GM19438 (cell line): ENCODE measurements around the gene MRPL42.
"Not testable (repeated sequence)": the region's sequence is repeated elsewhere in the genome, so short reads cannot be mapped to it uniquely, and the experiment has no call there.

Source experiments
- ATAC-seq: cut with Tn5 transposase; IDR thresholded peaks from one replicate; pipeline ENCODE4 v1.9.1; 2021; ENCODE audit warnings: low read depth; ENCODE audit not compliant: unreplicated experiment

The MRPL42 gene

DNA sequence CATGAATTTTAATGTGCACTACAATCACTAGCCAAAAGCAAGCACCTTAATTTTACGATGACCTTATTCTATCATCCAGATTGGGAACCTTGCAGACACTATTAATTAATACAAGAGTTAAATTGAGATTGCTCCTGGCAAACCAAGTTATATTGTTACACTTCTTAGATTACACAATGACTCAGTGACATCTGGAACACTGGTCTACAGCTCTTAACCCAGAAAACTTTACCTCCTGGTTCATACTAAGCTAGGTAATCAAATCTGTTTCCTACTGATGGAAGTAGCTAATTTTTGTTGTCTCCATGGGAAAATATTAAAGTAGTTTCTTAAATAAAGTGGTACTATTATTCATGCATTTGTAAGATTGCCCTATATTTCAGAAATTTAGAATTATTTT lies 25.5 kb downstream of the MRPL42 start:
- ATAC-seq, result not testable (repeated sequence)

DNA sequence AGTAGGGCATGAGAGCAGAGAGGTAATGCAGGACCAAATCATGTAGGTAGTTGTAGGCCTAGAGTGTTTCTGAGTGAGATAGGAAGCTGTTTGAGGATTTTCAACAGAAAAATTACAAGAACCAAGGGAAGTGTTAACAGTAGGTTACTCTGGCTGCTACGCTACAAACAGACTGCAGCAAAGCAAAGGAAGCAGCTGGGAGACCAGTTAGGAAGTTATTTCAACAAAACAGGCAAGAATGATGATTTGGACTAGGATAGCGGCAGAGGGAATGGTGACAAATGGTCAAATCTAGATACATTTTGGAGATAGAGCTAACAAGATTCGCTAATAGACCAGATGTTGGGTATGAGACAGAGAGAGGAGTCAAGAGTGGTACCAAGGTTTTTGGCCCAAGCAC lies 26.8 kb downstream of the MRPL42 start:
- ATAC-seq, result no peak

GRCh38 chr12:93497456-93497855 lies 30.1 kb downstream of the MRPL42 start:
- ATAC-seq, result no peak

GRCh38 chr12:93498813-93499212 lies 31.5 kb downstream of the MRPL42 start:
- ATAC-seq, result not testable (repeated sequence)

GRCh38 chr12:93500201-93500600 lies 32.9 kb downstream of the MRPL42 start:
- no peak for ATAC-seq

DNA sequence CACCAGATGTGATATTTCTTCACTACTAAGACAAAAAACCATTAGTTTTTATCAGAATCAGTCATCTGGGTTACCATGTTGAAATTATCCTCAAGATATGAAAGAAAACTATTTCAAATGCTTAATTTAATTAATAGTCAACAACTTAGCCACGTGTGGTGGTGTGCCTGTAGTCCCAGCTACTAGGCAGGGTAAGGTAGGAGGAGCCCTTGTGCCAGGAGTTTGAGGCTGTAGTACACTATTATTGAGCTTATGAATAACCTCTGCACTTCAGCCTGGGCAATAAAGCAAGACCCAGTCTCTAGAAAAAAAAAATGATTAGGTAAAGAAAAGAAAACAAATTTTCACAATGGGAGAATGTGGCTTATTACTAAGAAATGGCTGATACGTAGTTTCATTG lies 33.4 kb downstream of the MRPL42 start:
- no peak for ATAC-seq

GRCh38 chr12:93502802-93503623 lies 35.7 kb downstream of the MRPL42 start:
- no peak for ATAC-seq

DNA sequence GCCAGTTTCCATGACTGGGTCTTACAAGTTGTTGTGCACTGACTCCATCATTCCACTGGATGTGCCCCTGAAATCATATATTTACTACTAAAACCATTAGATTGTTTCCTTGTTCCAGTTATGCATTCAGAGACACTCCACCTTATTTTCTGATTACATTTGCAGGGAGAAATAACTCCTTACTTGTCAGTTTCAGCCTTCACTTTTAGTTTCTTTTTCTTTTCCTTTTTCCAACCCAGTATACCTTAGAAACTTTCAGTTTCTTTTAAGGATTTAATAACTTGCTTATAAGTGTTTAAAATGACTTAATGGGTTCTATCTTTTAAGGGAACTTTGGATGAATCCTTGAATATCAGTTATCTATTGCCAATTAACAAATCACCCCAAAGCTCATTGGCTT lies 39.9 kb downstream of the MRPL42 start:
- ATAC-seq, result no peak

- ATAC-seq, result no peak
Measured at GRCh38 chr12:93509506-93509905, 42.2 kb downstream of the MRPL42 start.

DNA sequence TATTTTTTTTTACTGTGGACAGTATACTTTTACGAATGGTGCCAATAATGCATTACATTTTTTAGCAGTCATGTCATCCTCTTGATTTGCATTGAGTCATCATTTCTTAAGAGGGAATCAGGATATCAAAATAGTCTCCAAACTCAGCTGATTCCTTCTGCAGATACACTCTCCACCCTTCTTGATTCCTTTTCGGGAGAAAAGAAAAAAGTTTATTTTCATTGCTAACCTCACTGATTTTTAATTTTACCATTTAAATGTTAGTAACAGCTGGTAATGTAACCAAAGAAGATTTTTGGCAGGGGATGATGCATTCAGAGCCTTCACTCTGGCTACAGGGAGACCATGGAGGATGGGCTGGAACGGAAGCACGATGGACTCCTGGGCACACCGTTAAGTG lies 47.5 kb downstream of the MRPL42 start:
- ATAC-seq, result no peak

GRCh38 chr12:93518725-93519124 lies 51.4 kb downstream of the MRPL42 start:
- no peak for ATAC-seq

DNA sequence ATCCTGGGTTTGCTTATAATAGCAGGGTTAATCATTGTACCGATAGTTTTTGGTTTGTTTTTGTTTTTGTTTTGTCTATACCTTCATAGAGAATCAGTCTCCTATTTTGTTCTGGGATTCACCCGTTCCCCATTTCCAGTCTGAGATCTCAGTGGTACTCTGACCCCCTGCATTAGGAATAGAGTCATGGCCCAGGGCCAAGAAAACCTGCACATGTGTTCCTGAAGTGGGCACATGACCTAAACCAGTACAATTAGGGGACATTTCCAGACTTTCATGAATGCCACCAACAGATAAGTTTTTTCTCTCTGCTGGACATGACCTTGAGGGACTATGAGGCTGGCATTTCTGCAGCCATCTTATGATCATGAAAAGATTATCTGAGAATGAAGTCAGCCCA lies 52.5 kb downstream of the MRPL42 start:
- ATAC-seq, result no peak

- ATAC-seq, result no peak
Measured at GRCh38 chr12:93520454-93520853, 53.1 kb downstream of the MRPL42 start.

GRCh38 chr12:93521225-93522080 lies 54.1 kb downstream of the MRPL42 start:
- no peak for ATAC-seq

GRCh38 chr12:93524386-93525133 lies 57.2 kb downstream of the MRPL42 start:
- ATAC-seq, result no peak

DNA sequence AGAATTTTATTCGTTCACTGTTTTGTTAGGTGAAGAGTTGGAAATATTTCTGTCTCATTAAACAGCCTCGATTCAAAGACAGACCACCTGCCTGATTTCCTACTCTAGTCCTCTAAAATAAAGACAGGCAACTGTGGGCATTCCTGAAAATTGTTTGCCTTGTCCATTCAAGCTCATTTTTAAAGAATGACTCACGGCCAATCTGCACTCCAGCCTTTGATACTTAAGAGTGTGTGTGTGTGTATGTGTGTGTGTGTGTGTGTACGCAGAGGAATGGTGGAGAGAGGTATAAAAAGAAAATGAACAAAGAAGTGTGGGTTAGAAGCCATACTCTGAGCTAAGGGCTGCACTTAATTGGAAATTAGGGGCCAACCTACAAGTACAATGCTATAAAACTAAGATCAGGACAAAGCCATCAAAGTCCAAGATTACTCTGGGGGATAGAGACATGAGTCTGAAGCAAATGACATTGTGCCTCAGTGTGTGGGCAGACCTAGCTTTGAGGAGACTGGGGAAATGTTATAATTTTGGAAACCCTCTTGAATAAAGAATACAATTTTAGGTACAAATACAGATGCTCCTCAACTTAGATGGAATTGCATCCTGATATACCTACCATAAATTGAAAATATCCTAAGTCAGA lies 59.6 kb downstream of the MRPL42 start:
- no peak for ATAC-seq

GRCh38 chr12:93530358-93530757 lies 63.0 kb downstream of the MRPL42 start:
- ATAC-seq, result no peak

DNA sequence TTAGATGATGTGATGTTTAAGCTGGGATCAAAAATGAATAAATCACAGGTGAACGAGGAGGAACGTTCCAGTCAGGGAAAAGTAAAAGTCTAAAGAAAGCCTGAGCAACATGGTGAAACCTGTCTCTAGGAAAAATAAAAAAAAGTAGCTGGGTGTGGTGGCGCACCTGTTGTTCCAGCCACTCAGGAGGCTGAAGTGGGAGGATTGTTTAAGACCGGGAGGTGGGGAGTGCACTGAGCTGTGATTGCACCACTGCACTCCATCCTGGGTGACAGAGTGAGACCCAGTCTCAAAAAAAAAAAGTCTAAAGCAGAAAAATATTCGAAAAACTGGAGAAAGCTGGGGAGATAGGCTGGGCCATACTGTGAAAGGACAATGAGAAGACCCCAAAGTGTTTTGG lies 66.0 kb downstream of the MRPL42 start:
- ATAC-seq, result no peak

GRCh38 chr12:93536111-93536765 lies 68.9 kb downstream of the MRPL42 start:
- ATAC-seq, result peak; percentile 29
